Mesenchymal stem cell (in vitro differentiated cells and primary cell): Measurements from ENCODE around the gene FNDC3B.

Experiments used
- DNase-seq: peaks from one replicate; pipeline ENCODE4 v3.0.0-alpha.2; 2013
- H2AFZ ChIP-seq: one replicate; pipeline ENCODE4 v1.6.1; 2013; ENCODE audit warnings: low read depth, mild to moderate bottlenecking, control low read depth, inconsistent platforms, low read length, moderate library complexity
- H2AK5ac ChIP-seq: 2 replicates; pipeline ENCODE4 v1.6.1; 2013; ENCODE audit warnings: low read length, moderate library complexity, mild to moderate bottlenecking, inconsistent platforms; ENCODE audit not compliant: severe bottlenecking
- H2BK120ac ChIP-seq: one replicate; pipeline ENCODE4 v1.6.1; 2013; ENCODE audit warnings: low read depth, mild to moderate bottlenecking, inconsistent platforms, low read length, moderate library complexity
- H2BK12ac ChIP-seq, 2 experiments: one replicate each; pipeline ENCODE4 v1.6.1; 2013; ENCODE audit warnings: inconsistent platforms in 2 of 2, low read length in 2 of 2, mild to moderate bottlenecking in 2 of 2, moderate library complexity in 2 of 2, control low read depth in 1 of 2
- H2BK15ac ChIP-seq: one replicate; pipeline ENCODE4 v1.6.1; 2013; ENCODE audit warnings: mild to moderate bottlenecking, low read depth, inconsistent platforms; ENCODE audit not compliant: poor library complexity, severe bottlenecking
- H2BK5ac ChIP-seq: 2 replicates; pipeline ENCODE4 v1.6.1; 2013; ENCODE audit warnings: low read depth, mild to moderate bottlenecking, low read length, control low read depth, inconsistent platforms; ENCODE audit not compliant: poor library complexity, severe bottlenecking
- H3K14ac ChIP-seq, 2 experiments: one replicate each; pipeline ENCODE4 v1.6.1; 2013; ENCODE audit warnings: inconsistent platforms in 2 of 2, low read length in 2 of 2, control low read depth in 1 of 2, mild to moderate bottlenecking in 1 of 2, moderate library complexity in 1 of 2
- H3K18ac ChIP-seq, 2 experiments: one replicate each; pipeline ENCODE4 v1.6.1; 2013; ENCODE audit warnings: inconsistent platforms in 2 of 2, low read length in 2 of 2, control low read depth in 1 of 2, low read depth in 1 of 2, mild to moderate bottlenecking in 1 of 2
- H3K23ac ChIP-seq, 2 experiments: one replicate each; pipeline ENCODE4 v1.6.1; 2013; ENCODE audit warnings: inconsistent platforms in 2 of 2, low read length in 2 of 2, mild to moderate bottlenecking in 2 of 2, moderate library complexity in 2 of 2, control low read depth in 1 of 2
- H3K27ac ChIP-seq: 2 replicates; pipeline ENCODE4 v1.5.1; 2013; ENCODE audit warnings: mild to moderate bottlenecking, moderate library complexity, low read length, control low read depth, inconsistent platforms; ENCODE audit not compliant: poor library complexity, severe bottlenecking
- H3K27me3 ChIP-seq, 2 experiments: 2 replicates each; pipeline versions ENCODE4 v1.6.1 to v1.7.0; 2013; ENCODE audit warnings: low read length in 2 of 2, mild to moderate bottlenecking in 2 of 2, moderate library complexity in 2 of 2, control low read depth in 1 of 2, inconsistent platforms in 1 of 2; ENCODE audit not compliant: control insufficient read depth in 1 of 2, insufficient read depth in 1 of 2
- H3K36me3 ChIP-seq, 2 experiments: 2 replicates each; pipeline versions ENCODE4 v1.6.1 to v1.7.0; 2013; ENCODE audit warnings: low read length in 2 of 2, control low read depth in 1 of 2, inconsistent platforms in 1 of 2, low read depth in 1 of 2, mild to moderate bottlenecking in 1 of 2; ENCODE audit not compliant: insufficient read depth in 2 of 2, control insufficient read depth in 1 of 2
- H3K4ac ChIP-seq, 2 experiments: one replicate each; pipeline ENCODE4 v1.6.1; 2013; ENCODE audit warnings: inconsistent platforms in 2 of 2, low read length in 2 of 2, mild to moderate bottlenecking in 2 of 2, moderate library complexity in 2 of 2, control low read depth in 1 of 2, low read depth in 1 of 2
- H3K4me1 ChIP-seq: 2 replicates; pipeline ENCODE4 v1.6.1; 2013; ENCODE audit warnings: low read depth, low read length, control low read depth; ENCODE audit not compliant: control insufficient read depth, insufficient read depth
- H3K4me2 ChIP-seq: 2 replicates; pipeline ENCODE4 v1.6.1; 2013; ENCODE audit warnings: low read length, mild to moderate bottlenecking, inconsistent platforms; ENCODE audit not compliant: poor library complexity, severe bottlenecking
- H3K4me3 ChIP-seq, 2 experiments: 2 replicates each; pipeline versions ENCODE4 v1.5.1 to v1.7.0; 2013; ENCODE audit warnings: low read length in 2 of 2, mild to moderate bottlenecking in 2 of 2, control low read depth in 1 of 2, low read depth in 1 of 2; ENCODE audit not compliant: insufficient read depth in 1 of 2
- H3K79me1 ChIP-seq: replicated peaks from 2 replicates; pipeline ENCODE4 v1.6.1; 2013; ENCODE audit warnings: mild to moderate bottlenecking, control low read depth, low read length, inconsistent platforms; ENCODE audit not compliant: poor library complexity, severe bottlenecking
- H3K9ac ChIP-seq: 2 replicates; pipeline ENCODE4 v1.7.0; 2013; ENCODE audit warnings: mild to moderate bottlenecking, low read length, moderate library complexity
- H3K9me3 ChIP-seq: 2 replicates; pipeline ENCODE4 v1.7.0; 2013; ENCODE audit warnings: mild to moderate bottlenecking, low read length; ENCODE audit not compliant: control insufficient read depth
- H4K8ac ChIP-seq: one replicate; pipeline ENCODE4 v1.6.1; 2013; ENCODE audit warnings: inconsistent platforms, mild to moderate bottlenecking, low read length, moderate library complexity
- H4K91ac ChIP-seq: one replicate; pipeline ENCODE4 v1.6.1; 2013; ENCODE audit warnings: mild to moderate bottlenecking, low read length, inconsistent platforms
- WGBS: methylation state at CpG from one replicate; pipeline ENCODE4 v1.1.7; 2013; ENCODE audit warnings: mixed read lengths; 5-methylcytosine and 5-hydroxymethylcytosine counted together

The FNDC3B gene

GRCh38 chr3:172021164-172021563 is 18.2 kb upstream of the FNDC3B start:
- H3K9ac ChIP-seq = no peak overlapping the region
- no peak for DNase-seq
- no peak overlapping the region for H2BK12ac ChIP-seq
- no peak overlapping the region for H3K18ac ChIP-seq
- no peaks in the 10 kb centered on the region for H3K9me3 ChIP-seq
- H3K27ac ChIP-seq = no peak overlapping the region
- H3K27me3 ChIP-seq = no peaks in the 10 kb centered on the region
- no peak overlapping the region for H4K8ac ChIP-seq
- H2BK15ac ChIP-seq = no peak overlapping the region
- H3K4me2 ChIP-seq = no peak overlapping the region
- H3K36me3 ChIP-seq = no peaks in the 10 kb centered on the region
- H3K79me1 ChIP-seq = no peaks in the 10 kb centered on the region
- no peak overlapping the region for H3K4ac ChIP-seq
- H3K14ac ChIP-seq = no peak overlapping the region
- H2AK5ac ChIP-seq = no peak overlapping the region
- 89% methylated on average over 1 of the region's 1 CpG for WGBS
- H2AFZ ChIP-seq = no peak overlapping the region
- H3K23ac ChIP-seq = no peak overlapping the region
- no peaks in the 10 kb centered on the region for H3K4me1 ChIP-seq
- no peak overlapping the region for H2BK5ac ChIP-seq
- no peak overlapping the region for H3K4me3 ChIP-seq
- H2BK120ac ChIP-seq = no peak overlapping the region
- no peak overlapping the region for H4K91ac ChIP-seq

GRCh38 chr3:172021859-172022258 is 17.5 kb upstream of the FNDC3B start:
- Histone ChIP-seq H3K23ac (no peak overlapping the region), H2AFZ (no peak overlapping the region), H2BK120ac (no peak overlapping the region), H4K8ac (no peak overlapping the region), H3K9ac (no peak overlapping the region), H3K18ac (no peak overlapping the region), H2AK5ac (no peak overlapping the region), H3K4me2 (no peak overlapping the region), H3K27me3 (no peaks in the 10 kb centered on the region), H2BK5ac (no peak overlapping the region), H3K36me3 (no peaks in the 10 kb centered on the region), H3K14ac (no peak overlapping the region), H3K9me3 (no peaks in the 10 kb centered on the region), H2BK15ac (no peak overlapping the region), H3K79me1 (no peaks in the 10 kb centered on the region), H3K4ac (no peak overlapping the region), H3K4me3 (no peak overlapping the region), H4K91ac (no peak overlapping the region), H2BK12ac (no peak overlapping the region), H3K27ac (no peak overlapping the region), H3K4me1 (no peaks in the 10 kb centered on the region)
- no peak for DNase-seq
- WGBS = 93% methylated on average over 3 of the region's 4 CpGs

- Histone ChIP-seq H3K27me3 (no peaks in the 10 kb centered on the region), H2BK12ac (no peak overlapping the region), H3K18ac (no peak overlapping the region), H4K91ac (no peak overlapping the region), H3K4ac (no peak overlapping the region), H2BK5ac (no peak overlapping the region), H3K4me1 (no peaks in the 10 kb centered on the region), H2AFZ (no peak overlapping the region), H3K9me3 (no peaks in the 10 kb centered on the region), H2BK120ac (no peak overlapping the region), H3K4me2 (no peak overlapping the region), H3K23ac (no peak overlapping the region), H4K8ac (no peak overlapping the region), H3K79me1 (no peaks in the 10 kb centered on the region), H3K4me3 (no peak overlapping the region), H3K9ac (no peak overlapping the region), H3K14ac (no peak overlapping the region), H2BK15ac (no peak overlapping the region), H2AK5ac (no peak overlapping the region), H3K36me3 (no peaks in the 10 kb centered on the region), H3K27ac (no peak overlapping the region)
- WGBS = 92% methylated on average over 1 of the region's 2 CpGs
- DNase-seq = no peak
Measured at GRCh38 chr3:172023915-172024314, 15.5 kb upstream of the FNDC3B start.

GRCh38 chr3:172024679-172025078 is 14.7 kb upstream of the FNDC3B start:
- Histone ChIP-seq H3K4me3 (no peak overlapping the region), H2BK12ac (no peak overlapping the region), H3K9ac (no peak overlapping the region), H2BK15ac (no peak overlapping the region), H2BK5ac (no peak overlapping the region), H2AK5ac (no peak overlapping the region), H3K4ac (no peak overlapping the region), H3K14ac (no peak overlapping the region), H3K4me1 (no peaks in the 10 kb centered on the region), H4K91ac (no peak overlapping the region), H2AFZ (no peak overlapping the region), H3K18ac (no peak overlapping the region), H3K23ac (no peak overlapping the region), H3K27me3 (no peaks in the 10 kb centered on the region), H3K9me3 (no peaks in the 10 kb centered on the region), H3K36me3 (no peaks in the 10 kb centered on the region), H4K8ac (no peak overlapping the region), H2BK120ac (no peak overlapping the region), H3K4me2 (no peak overlapping the region), H3K27ac (no peak overlapping the region), H3K79me1 (no peaks in the 10 kb centered on the region)
- 100% methylated on average over 1 of the region's 3 CpGs for WGBS
- DNase-seq = no peak
